H1 (cell line): ENCODE data around the gene CCSER2.

Experiments
- BCL11A ChIP-seq, 2 experiments: IDR thresholded peaks; one replicate each; pipeline ENCODE4 v1.6.1; 2011; ENCODE audit warnings: low read depth in 2 of 2, low read length in 2 of 2, mild to moderate bottlenecking in 2 of 2
- JUN ChIP-seq: IDR thresholded peaks from 2 replicates; pipeline ENCODE4 v1.6.1; 2011; ENCODE audit warnings: low read depth, mild to moderate bottlenecking, improper control_type of control experiment, low read length
- KDM1A ChIP-seq: fragments of 200-600, 300-600 bp; sonication (generic); IDR thresholded peaks from 2 replicates; pipeline ENCODE4 v1.7.1; 2016; ENCODE audit warnings: mild to moderate bottlenecking, low read length, borderline replicate concordance
- PHF8 ChIP-seq: fragments of 200-600 bp; sonication (generic); conservative IDR thresholded peaks from 2 replicates; pipeline ENCODE4 v1.7.1; 2012; ENCODE audit warnings: low read depth, mild to moderate bottlenecking, inconsistent platforms, low read length, moderate library complexity
- POLR2A ChIP-seq, 2 experiments: IDR thresholded peaks; 1 replicate in 1 of 2; 2 replicates in 1 of 2; pipeline ENCODE4 v1.6.1; 2011; ENCODE audit warnings: low read depth in 2 of 2, low read length in 2 of 2, mild to moderate bottlenecking in 2 of 2; ENCODE audit errors: control extremely low read depth in 1 of 2
- RBBP5 ChIP-seq: IDR thresholded peaks from 2 replicates; pipeline ENCODE4 v1.7.1; 2012; ENCODE audit warnings: low read depth, mild to moderate bottlenecking, inconsistent platforms, low read length, moderate library complexity, borderline replicate concordance
- SIN3A ChIP-seq, 2 experiments: IDR thresholded peaks in 1 of 2; conservative IDR thresholded peaks in 1 of 2; 2 replicates each; pipeline ENCODE4 v1.6.1; 2011 to 2012; ENCODE audit warnings: low read length in 2 of 2, improper control_type of control experiment in 1 of 2, low read depth in 1 of 2, mild to moderate bottlenecking in 1 of 2
- SP2 ChIP-seq: IDR thresholded peaks from 2 replicates; pipeline ENCODE4 v1.6.1; 2012; ENCODE audit warnings: mild to moderate bottlenecking, low read length, inconsistent platforms
- TF ChIP-seq, protein P1 (sequence below), 3 experiments: IDR thresholded peaks; 1 replicate in 2 of 3; 2 replicates in 1 of 3; pipeline versions ENCODE4 v1.5.1 to v1.6.1; 2011; ENCODE audit warnings: low read length in 3 of 3, mild to moderate bottlenecking in 3 of 3, inconsistent platforms in 2 of 3, low read depth in 1 of 3, moderate library complexity in 1 of 3; ENCODE audit not compliant: insufficient read depth in 1 of 3; ENCODE audit errors: control extremely low read depth in 1 of 3

DNA sequence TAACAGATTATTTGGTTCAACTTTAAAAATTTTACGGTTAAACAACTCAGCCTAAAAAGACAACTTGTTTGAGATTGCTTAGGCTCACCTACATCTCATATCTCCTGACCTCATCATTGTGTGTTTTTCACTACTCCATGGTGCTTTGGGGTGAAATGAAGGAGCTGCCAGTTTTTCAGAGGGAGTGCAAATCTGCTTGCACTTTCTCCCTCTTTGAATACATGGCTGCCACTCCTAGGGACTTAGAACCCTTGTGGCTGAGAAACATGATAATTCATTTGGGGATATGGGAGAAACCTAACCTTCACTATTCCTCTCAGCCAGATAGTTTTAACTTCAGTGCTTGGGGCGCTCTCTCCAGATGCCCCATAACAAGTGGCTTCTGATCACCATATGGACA is 2.7 kb downstream of the CCSER2 start:
- TF ChIP-seq KDM1A, result no peak
- TF ChIP-seq POLR2A (IDR thresholded peaks at IDR 0.05; ENCODE audit: control extremely low read depth in 1 of 2, low read depth in 2 of 2, low read length in 2 of 2), result no peak
- TF ChIP-seq SIN3A (conservative IDR thresholded peaks at IDR 0.05 in 1 of 2, IDR thresholded peaks at IDR 0.05 in 1 of 2; ENCODE audit: low read depth in 1 of 2, low read length in 2 of 2), result no peak
- no peak for TF ChIP-seq SP2
- no peak for TF ChIP-seq PHF8
- TF ChIP-seq, protein P1, sequence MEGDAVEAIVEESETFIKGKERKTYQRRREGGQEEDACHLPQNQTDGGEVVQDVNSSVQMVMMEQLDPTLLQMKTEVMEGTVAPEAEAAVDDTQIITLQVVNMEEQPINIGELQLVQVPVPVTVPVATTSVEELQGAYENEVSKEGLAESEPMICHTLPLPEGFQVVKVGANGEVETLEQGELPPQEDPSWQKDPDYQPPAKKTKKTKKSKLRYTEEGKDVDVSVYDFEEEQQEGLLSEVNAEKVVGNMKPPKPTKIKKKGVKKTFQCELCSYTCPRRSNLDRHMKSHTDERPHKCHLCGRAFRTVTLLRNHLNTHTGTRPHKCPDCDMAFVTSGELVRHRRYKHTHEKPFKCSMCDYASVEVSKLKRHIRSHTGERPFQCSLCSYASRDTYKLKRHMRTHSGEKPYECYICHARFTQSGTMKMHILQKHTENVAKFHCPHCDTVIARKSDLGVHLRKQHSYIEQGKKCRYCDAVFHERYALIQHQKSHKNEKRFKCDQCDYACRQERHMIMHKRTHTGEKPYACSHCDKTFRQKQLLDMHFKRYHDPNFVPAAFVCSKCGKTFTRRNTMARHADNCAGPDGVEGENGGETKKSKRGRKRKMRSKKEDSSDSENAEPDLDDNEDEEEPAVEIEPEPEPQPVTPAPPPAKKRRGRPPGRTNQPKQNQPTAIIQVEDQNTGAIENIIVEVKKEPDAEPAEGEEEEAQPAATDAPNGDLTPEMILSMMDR (IDR thresholded peaks at IDR 0.05; ENCODE audit: control extremely low read depth in 1 of 3, insufficient read depth in 1 of 3, low read depth in 1 of 3, low read length in 3 of 3), result no peak
- TF ChIP-seq BCL11A (IDR thresholded peaks at IDR 0.05; ENCODE audit: low read depth in 2 of 2, low read length in 2 of 2), result no peak
- no peak for TF ChIP-seq RBBP5
- no peak for TF ChIP-seq JUN
